Peyer's patch (tissue), 4 donors: Measurements from ENCODE around the gene SLC25A17. TPM values are rescaled to one million over a fixed set of nuclear protein-coding genes. Genes with fewer than 3 reads are reported as not detected.
"Not testable (repeated sequence)": the region's sequence is repeated elsewhere in the genome, so short reads cannot be mapped to it uniquely, and the experiment has no call there.

Experiments used
- DNase-seq, 3 donors: peaks; one replicate each; pipeline ENCODE4 v3.0.0-alpha.2; 2017 to 2019
- H3K27ac ChIP-seq, 4 donors: fragments of 200-600 bp; sonication (generic); one replicate each; pipeline ENCODE4 v1.5.1; 2016 to 2019
- H3K27me3 ChIP-seq, 2 donors: fragments of 200-600 bp; sonication (generic); one replicate each; pipeline ENCODE4 v1.5.1; 2019
- H3K36me3 ChIP-seq, 3 donors: fragments of 200-600 bp; sonication (generic); one replicate each; pipeline ENCODE4 v1.5.1; 2016 to 2019
- H3K4me1 ChIP-seq, 4 donors: fragments of 200-600 bp; sonication (generic); one replicate each; pipeline ENCODE4 v1.5.1; 2016 to 2019
- H3K4me3 ChIP-seq, 4 donors: fragments of 200-600 bp; sonication (generic); 1 replicate in 3 of 4; 2 replicates in 1 of 4; pipeline ENCODE4 v1.5.1; 2016 to 2019; ENCODE audit warnings: mild to moderate bottlenecking in 1 of 4
- H3K9me3 ChIP-seq, 4 donors: fragments of 200-600 bp; sonication (generic); one replicate each; pipeline ENCODE4 v1.5.1; 2016 to 2019; ENCODE audit warnings: mild to moderate bottlenecking in 1 of 4
- POLR2A ChIP-seq, 2 donors: fragments of 450-650 bp; IDR thresholded peaks; one replicate each; pipeline ENCODE4 v1.5.1; 2017; ENCODE audit warnings: antibody characterized with exemption in 2 of 2, mild to moderate bottlenecking in 2 of 2, moderate library complexity in 2 of 2
- total RNA-seq, 4 donors: library from RNA; depleted of rRNA; stranded (reverse); fragments of >200 nt; gene quantifications; one replicate each; pipeline ENCODE4 v1.1.0, GENCODE V29; 2016
- TF ChIP-seq, protein P1 (sequence below), 6 experiments: fragments of 450-650 bp in 4 of 6; fragments of 200-600 bp in 2 of 6; sonication (generic) in 1 of 6; IDR thresholded peaks; one replicate each; pipeline ENCODE4 v1.5.1; 2017 to 2019; ENCODE audit warnings: antibody characterized with exemption in 6 of 6, mild to moderate bottlenecking in 3 of 6, moderate library complexity in 1 of 6

SLC25A17 gene
- total RNA-seq, 4 donors from 2014 or later: 9.8 to 19.2 (median 13.9) TPM

DNA sequence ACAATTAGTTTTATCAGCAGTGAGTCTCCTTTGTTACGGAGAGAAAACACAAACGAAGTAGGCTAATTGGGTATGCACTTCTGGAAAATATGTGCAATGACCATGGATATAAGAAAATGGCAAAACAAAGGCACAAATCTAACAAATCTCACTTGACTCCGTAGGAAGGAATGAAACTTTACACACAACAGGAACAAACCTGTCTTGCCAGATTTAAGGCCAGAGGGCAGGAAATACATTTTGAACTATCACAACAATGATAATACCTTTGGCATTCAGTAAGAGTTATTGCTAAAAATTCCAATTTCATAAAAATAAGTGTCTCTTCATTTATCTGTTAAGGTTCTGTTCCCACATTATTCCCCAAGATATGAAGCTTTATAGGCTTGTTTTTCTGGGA is 36.6 kb downstream of the SLC25A17 start:
- Histone ChIP-seq H3K27me3 (no peaks in the 10 kb centered on the region), H3K36me3 (peaks cover 0 to 11% (median 0%) of the 10 kb centered on the region in 3 donors), H3K27ac (no peak overlapping the region), H3K4me1 (no peaks in the 10 kb centered on the region), H3K4me3 (no peak overlapping the region), H3K9me3 (no peaks in the 10 kb centered on the region)
- no peak for DNase-seq
- TF ChIP-seq, protein P1, sequence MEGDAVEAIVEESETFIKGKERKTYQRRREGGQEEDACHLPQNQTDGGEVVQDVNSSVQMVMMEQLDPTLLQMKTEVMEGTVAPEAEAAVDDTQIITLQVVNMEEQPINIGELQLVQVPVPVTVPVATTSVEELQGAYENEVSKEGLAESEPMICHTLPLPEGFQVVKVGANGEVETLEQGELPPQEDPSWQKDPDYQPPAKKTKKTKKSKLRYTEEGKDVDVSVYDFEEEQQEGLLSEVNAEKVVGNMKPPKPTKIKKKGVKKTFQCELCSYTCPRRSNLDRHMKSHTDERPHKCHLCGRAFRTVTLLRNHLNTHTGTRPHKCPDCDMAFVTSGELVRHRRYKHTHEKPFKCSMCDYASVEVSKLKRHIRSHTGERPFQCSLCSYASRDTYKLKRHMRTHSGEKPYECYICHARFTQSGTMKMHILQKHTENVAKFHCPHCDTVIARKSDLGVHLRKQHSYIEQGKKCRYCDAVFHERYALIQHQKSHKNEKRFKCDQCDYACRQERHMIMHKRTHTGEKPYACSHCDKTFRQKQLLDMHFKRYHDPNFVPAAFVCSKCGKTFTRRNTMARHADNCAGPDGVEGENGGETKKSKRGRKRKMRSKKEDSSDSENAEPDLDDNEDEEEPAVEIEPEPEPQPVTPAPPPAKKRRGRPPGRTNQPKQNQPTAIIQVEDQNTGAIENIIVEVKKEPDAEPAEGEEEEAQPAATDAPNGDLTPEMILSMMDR (IDR thresholded peaks at IDR 0.05): no peak
- TF ChIP-seq POLR2A (IDR thresholded peaks at IDR 0.05): no peak

DNA sequence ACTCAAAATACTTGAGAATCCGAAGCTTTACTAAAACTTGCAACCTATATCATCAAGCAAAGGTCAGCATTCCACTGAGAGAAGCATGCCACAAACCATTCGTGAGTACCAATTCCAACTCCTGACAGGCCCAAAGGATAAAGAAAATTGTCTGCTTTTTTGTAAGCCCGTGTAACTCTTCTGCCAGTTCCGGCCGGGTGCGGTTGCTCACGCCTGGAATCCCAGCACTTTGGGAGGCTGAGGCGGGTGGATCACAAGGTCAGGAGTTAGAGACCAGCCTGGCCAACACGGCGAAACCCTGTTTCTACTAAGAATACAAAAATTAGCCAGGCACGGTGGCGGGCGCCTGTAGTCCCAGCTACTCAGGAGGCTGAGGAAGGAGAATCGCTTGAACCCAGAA is 37.4 kb downstream of the SLC25A17 start:
- not testable (repeated sequence) for H3K4me1 ChIP-seq, DNase-seq, H3K27me3 ChIP-seq, H3K4me3 ChIP-seq, H3K9me3 ChIP-seq, H3K27ac ChIP-seq
- peaks cover 0 to 18% (median 0%) of the 10 kb centered on the region in 3 donors for H3K36me3 ChIP-seq

GRCh38 chr22:40769761-40770160 is 49.4 kb downstream of the SLC25A17 start:
- Histone ChIP-seq H3K27ac (no peak overlapping the region), H3K36me3 (peaks cover 0 to 53% (median 0%) of the 10 kb centered on the region in 3 donors), H3K27me3 (no peaks in the 10 kb centered on the region), H3K9me3 (no peaks in the 10 kb centered on the region), H3K4me3 (no peak overlapping the region), H3K4me1 (peaks cover 0 to 5% (median 0%) of the 10 kb centered on the region in 4 donors)
- no peak for DNase-seq
- TF ChIP-seq, protein P1 (IDR thresholded peaks at IDR 0.05): no peak
- TF ChIP-seq POLR2A (IDR thresholded peaks at IDR 0.05): no peak

DNA sequence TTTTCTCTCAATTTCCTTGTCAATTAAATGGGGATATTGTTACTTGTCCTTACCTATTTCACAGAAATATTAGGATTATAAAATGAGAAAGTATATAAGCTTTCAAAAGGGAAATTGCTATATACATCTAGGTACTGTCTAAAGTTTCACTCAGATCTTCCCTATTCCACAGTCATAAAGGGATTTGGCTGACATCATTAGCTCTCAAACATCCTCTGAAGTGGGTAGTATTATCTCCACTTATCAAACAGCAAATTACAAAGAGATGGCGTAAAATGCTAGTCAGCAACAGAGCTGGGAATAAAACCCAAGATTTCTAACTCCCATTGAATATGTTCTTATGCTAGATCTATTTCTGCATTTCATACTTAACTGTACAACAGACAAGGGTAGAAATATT is 50.9 kb downstream of the SLC25A17 start:
- DNase-seq: no peak
- Histone ChIP-seq H3K27me3 (no peaks in the 10 kb centered on the region), H3K27ac (no peak overlapping the region), H3K4me3 (no peak overlapping the region), H3K9me3 (no peaks in the 10 kb centered on the region), H3K4me1 (peaks cover 0 to 5% (median 0%) of the 10 kb centered on the region in 4 donors), H3K36me3 (peaks cover 0 to 41% (median 0%) of the 10 kb centered on the region in 3 donors)
- TF ChIP-seq POLR2A (IDR thresholded peaks at IDR 0.05): no peak
- TF ChIP-seq, protein P1 (IDR thresholded peaks at IDR 0.05): no peak

DNA sequence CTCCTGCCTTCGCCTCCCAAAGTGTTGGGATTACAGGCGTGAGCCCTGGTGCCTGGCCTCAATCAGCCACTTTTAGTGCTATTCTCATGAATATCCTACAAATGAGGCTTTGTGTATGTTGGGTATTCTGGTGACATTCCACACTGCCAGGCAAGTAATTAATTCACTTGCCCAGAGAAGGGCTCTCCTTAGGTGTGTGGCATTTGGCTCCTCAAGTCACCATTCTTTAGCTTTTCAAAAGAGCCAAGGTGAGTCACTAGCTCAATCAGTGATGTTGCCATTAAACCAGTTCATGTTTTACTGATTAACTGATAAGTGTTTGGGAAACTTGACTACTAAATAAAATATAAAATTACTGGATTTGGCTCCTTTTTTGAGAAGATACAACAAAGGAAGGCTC is 52.2 kb downstream of the SLC25A17 start:
- peaks cover 0 to 28% (median 0%) of the 10 kb centered on the region in 3 donors for H3K36me3 ChIP-seq
- peaks cover 0 to 5% (median 0%) of the 10 kb centered on the region in 4 donors for H3K4me1 ChIP-seq
- H3K4me3 ChIP-seq: no peak overlapping the region
- no peaks in the 10 kb centered on the region for H3K9me3 ChIP-seq
- H3K27me3 ChIP-seq: no peaks in the 10 kb centered on the region
- TF ChIP-seq, protein P1 (IDR thresholded peaks at IDR 0.05): no peak
- no peak for TF ChIP-seq POLR2A (IDR thresholded peaks at IDR 0.05)
- no peak overlapping the region for H3K27ac ChIP-seq
- no peak for DNase-seq

DNA sequence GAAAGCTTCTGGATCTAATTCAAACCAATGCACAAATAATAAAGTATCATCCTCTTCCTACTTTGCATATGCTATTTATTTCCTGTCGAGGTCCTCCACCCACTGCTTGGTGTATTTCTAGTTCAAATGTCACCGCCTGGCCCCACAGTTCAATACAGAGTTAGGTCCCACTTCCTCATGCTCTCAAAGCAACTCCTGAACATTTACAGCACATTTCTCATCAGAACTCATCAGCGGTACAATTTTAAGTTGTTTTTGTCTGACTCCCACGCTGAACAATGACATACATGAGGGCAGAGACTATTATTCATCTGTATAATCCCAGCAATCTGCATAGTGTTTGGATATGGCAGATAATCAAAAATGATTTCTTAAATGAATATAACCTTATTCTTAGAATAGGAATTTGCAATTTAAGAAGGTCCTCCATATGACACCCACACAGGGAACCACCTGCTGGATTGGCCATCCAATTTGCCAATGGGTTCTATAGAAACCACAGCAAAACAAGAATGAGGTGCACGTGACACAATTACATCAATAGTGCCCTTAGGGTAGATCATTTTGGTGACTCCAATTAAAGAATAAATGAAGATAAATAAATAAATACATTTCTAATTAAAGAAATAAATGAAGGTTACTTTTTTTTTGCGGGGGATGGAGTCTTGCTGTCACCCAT is 54.2 kb downstream of the SLC25A17 start:
- Histone ChIP-seq H3K9me3 (no peaks in the 10 kb centered on the region), H3K36me3 (peaks cover 0 to 10% (median 0%) of the 10 kb centered on the region in 3 donors), H3K4me1 (peaks cover 0 to 5% (median 0%) of the 10 kb centered on the region in 4 donors), H3K4me3 (no peak overlapping the region), H3K27ac (peak overlapping the region in 2 of 4 donors; percentile 52 to 55), H3K27me3 (no peaks in the 10 kb centered on the region)
- peak in 1 of 3 donors; percentile 56 for DNase-seq
- TF ChIP-seq, protein P1 (IDR thresholded peaks at IDR 0.05): no peak
- no peak for TF ChIP-seq POLR2A (IDR thresholded peaks at IDR 0.05)
